ENCODE results near the gene ATG2B. TPM values are rescaled to one million over a fixed set of nuclear protein-coding genes. Genes with fewer than 3 reads are reported as not detected.

Gene ATG2B, protein sequence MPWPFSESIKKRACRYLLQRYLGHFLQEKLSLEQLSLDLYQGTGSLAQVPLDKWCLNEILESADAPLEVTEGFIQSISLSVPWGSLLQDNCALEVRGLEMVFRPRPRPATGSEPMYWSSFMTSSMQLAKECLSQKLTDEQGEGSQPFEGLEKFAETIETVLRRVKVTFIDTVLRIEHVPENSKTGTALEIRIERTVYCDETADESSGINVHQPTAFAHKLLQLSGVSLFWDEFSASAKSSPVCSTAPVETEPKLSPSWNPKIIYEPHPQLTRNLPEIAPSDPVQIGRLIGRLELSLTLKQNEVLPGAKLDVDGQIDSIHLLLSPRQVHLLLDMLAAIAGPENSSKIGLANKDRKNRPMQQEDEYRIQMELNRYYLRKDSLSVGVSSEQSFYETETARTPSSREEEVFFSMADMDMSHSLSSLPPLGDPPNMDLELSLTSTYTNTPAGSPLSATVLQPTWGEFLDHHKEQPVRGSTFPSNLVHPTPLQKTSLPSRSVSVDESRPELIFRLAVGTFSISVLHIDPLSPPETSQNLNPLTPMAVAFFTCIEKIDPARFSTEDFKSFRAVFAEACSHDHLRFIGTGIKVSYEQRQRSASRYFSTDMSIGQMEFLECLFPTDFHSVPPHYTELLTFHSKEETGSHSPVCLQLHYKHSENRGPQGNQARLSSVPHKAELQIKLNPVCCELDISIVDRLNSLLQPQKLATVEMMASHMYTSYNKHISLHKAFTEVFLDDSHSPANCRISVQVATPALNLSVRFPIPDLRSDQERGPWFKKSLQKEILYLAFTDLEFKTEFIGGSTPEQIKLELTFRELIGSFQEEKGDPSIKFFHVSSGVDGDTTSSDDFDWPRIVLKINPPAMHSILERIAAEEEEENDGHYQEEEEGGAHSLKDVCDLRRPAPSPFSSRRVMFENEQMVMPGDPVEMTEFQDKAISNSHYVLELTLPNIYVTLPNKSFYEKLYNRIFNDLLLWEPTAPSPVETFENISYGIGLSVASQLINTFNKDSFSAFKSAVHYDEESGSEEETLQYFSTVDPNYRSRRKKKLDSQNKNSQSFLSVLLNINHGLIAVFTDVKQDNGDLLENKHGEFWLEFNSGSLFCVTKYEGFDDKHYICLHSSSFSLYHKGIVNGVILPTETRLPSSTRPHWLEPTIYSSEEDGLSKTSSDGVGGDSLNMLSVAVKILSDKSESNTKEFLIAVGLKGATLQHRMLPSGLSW (N-terminal part only)
- polyA plus RNA-seq (2013, experiment 1 of 2) = 6.2 TPM
- polyA plus RNA-seq (2013, experiment 2 of 2) = 5.5 TPM

DNA sequence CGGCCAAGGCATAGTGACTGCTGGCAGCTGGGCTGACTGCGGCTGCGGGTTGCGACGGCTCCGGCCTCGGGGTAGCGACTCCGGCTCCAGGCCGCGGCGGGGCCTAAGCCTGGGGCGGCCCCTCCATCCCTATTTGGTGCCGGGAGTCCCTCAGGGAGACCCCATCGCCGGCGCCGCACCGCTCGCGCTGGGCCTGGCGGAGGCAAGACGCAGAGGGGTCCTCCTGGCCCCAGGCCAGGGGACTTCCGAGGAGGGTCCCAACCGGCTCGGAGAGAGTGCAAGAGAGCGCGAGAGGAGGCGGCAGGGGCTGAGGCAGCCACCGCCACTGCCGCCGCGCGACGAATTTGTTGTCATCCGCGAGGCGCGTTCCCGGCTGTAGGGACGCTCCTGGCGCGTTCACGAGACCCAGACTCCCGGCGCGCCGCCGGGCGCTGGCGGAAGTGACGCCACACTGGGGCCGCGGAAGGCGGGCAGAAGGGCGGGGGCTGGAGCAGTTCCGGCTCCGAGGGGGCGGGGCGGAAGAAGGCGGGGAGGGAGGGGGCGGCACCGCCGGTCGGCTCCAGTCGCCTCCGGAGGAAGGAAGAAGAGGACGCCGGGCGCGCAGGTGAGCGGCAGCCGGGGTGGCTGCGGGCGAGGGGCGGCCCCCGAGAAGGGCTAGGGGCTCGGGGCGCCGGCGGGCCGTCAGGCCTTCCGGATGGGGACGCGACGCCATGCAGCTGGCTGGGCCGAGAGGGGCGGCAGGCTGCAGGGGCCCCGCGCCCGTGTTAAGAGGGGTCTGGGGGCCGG, at the start of gene ATG2B, which contains the start of gene GSKIP:
Gene ATG2B (minus strand): TSS at position 377 of the 786 bp plus-strand sequence. CDS start 365 bp downstream, at position 12.
Gene GSKIP (plus strand): TSS at position 562 of the 786 bp plus-strand sequence. CDS start 18,722 bp downstream, outside the sequence.
- peak within 1 kb of the TSS; percentile 73 for H3K9ac ChIP-seq (ENCODE audit: low read depth, low read length)
- no peaks in the 10 kb centered on the region for H3K9me3 ChIP-seq (ENCODE audit: insufficient read depth, low read depth, low read length)
- no peaks in the 10 kb centered on the region for H3K36me3 ChIP-seq (ENCODE audit: insufficient read depth, low read length)
- peak within 1 kb of the TSS; percentile 62; the same call in 1 of the 2 replicates for H3K27ac ChIP-seq (ENCODE audit: low read depth, low read length)
- peak within 1 kb of the TSS; percentile 74 for H3K4me3 ChIP-seq (ENCODE audit: low read length)
- under 1% methylated on average over 92 of the region's 92 CpGs for WGBS
- peaks cover 13% of the 10 kb centered on the region; the same call in 1 of the 2 replicates for H3K4me1 ChIP-seq (ENCODE audit: insufficient read depth, low read length)
- H3K27me3 ChIP-seq (ENCODE audit: insufficient read depth, low read length) = no peaks in the 10 kb centered on the region

DNA sequence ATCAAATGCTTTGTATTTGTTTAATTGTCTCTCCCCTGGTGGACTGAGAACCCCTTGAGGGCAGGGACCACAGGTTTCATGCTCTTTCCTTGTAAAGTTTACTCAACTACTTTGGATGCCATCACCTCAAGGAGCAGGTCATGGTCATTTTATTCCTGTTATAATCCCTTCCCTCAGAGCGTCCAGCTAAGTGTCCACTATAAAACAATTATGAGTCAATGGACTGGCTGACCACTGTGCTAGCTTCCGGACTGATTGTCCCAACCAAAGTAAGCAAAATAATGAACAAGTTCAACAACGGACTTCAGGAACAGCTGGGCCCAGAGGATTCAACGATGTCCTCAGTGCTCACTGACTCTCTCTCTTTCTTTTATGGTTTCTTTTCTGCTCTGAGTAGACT, 47.0 kb upstream of the ATG2B start:
- H3K9ac ChIP-seq (ENCODE audit: low read depth, low read length) = no peak overlapping the region
- H3K27ac ChIP-seq (ENCODE audit: low read depth, low read length) = no peak overlapping the region
- no peaks in the 10 kb centered on the region for H3K27me3 ChIP-seq (ENCODE audit: insufficient read depth, low read length)
- WGBS = 93% methylated on average over 4 of the region's 4 CpGs
- H3K4me3 ChIP-seq (ENCODE audit: low read length) = no peak overlapping the region
- no peaks in the 10 kb centered on the region for H3K9me3 ChIP-seq (ENCODE audit: insufficient read depth, low read depth, low read length)
- H3K4me1 ChIP-seq (ENCODE audit: insufficient read depth, low read length) = no peaks in the 10 kb centered on the region
- no peaks in the 10 kb centered on the region for H3K36me3 ChIP-seq (ENCODE audit: insufficient read depth, low read length)

DNA sequence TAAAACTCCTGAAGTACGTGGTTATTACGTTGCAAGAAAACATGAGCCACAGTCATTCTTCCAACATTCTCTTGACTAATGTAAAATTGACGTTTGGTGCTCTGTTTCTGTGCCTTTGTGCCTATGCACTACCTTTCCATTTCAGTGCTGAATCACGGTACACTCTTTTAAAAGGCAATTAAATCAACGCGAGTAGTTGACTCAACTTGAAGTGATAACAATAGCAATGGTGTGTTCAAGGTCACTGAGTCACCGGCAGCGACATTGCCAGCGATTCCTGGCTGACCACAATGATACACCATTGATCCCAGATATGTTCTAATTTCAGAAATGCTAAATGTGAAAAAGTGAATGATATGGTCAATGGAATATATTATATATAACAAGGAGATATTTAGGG, 46.6 kb upstream of the ATG2B start:
- Histone ChIP-seq H3K4me3 (ENCODE audit: low read length) (no peak overlapping the region), H3K9me3 (ENCODE audit: insufficient read depth, low read depth, low read length) (no peaks in the 10 kb centered on the region), H3K9ac (ENCODE audit: low read depth, low read length) (no peak overlapping the region), H3K4me1 (ENCODE audit: insufficient read depth, low read length) (no peaks in the 10 kb centered on the region), H3K27me3 (ENCODE audit: insufficient read depth, low read length) (no peaks in the 10 kb centered on the region), H3K36me3 (ENCODE audit: insufficient read depth, low read length) (no peaks in the 10 kb centered on the region), H3K27ac (ENCODE audit: low read depth, low read length) (no peak overlapping the region)
- WGBS = 87% methylated on average over 9 of the region's 9 CpGs

DNA sequence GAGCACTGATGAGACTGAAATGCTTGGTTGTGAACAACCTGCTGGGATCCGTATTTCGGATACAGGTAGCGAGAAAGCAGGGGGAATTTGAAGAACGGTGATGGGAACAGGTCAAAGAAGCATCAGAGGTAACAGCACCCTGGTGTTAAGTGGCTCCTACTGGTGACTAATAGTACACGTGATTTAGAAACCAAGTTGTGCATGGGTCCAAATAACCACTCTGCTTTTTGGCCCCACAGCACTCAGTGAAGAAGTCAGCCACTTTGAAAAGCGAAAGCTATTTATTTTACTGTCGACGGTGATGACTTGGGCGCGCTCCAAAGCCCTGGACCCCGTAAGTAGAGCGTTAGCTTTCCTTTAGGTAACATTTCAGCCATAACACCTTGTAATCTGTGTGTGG, 45.5 kb upstream of the ATG2B start:
- H3K4me1 ChIP-seq (ENCODE audit: insufficient read depth, low read length) = no peaks in the 10 kb centered on the region
- no peak overlapping the region for H3K4me3 ChIP-seq (ENCODE audit: low read length)
- WGBS = 93% methylated on average over 12 of the region's 12 CpGs
- no peak overlapping the region for H3K9ac ChIP-seq (ENCODE audit: low read depth, low read length)
- H3K27ac ChIP-seq (ENCODE audit: low read depth, low read length) = no peak overlapping the region
- no peaks in the 10 kb centered on the region for H3K9me3 ChIP-seq (ENCODE audit: insufficient read depth, low read depth, low read length)
- no peaks in the 10 kb centered on the region for H3K27me3 ChIP-seq (ENCODE audit: insufficient read depth, low read length)
- H3K36me3 ChIP-seq (ENCODE audit: insufficient read depth, low read length) = no peaks in the 10 kb centered on the region

DNA sequence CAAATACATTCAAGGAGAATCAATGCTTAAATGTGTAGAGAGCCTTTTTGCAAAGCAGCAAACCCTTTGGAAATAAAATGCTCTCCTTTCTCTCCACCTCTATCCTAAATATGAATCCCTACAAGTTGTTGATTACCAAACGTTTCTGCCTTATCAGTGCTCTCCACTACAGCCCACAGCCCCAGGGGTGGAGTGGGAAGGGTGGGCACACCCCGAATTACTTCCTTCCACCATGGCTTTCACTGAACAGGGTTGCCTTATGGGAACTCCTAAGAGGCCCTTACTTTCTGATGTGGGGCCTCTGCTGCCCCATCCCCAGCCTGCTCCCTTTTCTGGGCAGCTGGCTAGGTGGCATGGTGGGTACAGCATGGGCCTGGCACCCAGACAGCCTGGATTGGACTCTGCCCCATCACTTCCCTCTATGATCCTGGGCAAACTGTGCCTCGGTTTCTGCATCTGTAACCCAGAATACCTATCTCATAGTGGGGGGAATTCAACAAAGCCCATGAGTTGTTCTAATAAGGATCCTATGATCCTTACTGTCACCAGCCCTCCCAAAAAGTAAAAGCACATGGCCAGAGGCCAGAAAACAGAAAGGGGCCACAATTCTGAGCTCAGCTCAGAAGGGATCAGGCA, 44.9 kb upstream of the ATG2B start:
- Histone ChIP-seq H3K4me1 (ENCODE audit: insufficient read depth, low read length) (no peaks in the 10 kb centered on the region), H3K9ac (ENCODE audit: low read depth, low read length) (no peak overlapping the region), H3K9me3 (ENCODE audit: insufficient read depth, low read depth, low read length) (no peaks in the 10 kb centered on the region), H3K27ac (ENCODE audit: low read depth, low read length) (no peak overlapping the region), H3K36me3 (ENCODE audit: insufficient read depth, low read length) (no peaks in the 10 kb centered on the region), H3K4me3 (ENCODE audit: low read length) (no peak overlapping the region), H3K27me3 (ENCODE audit: insufficient read depth, low read length) (no peaks in the 10 kb centered on the region)
- 86% methylated on average over 2 of the region's 3 CpGs for WGBS

DNA sequence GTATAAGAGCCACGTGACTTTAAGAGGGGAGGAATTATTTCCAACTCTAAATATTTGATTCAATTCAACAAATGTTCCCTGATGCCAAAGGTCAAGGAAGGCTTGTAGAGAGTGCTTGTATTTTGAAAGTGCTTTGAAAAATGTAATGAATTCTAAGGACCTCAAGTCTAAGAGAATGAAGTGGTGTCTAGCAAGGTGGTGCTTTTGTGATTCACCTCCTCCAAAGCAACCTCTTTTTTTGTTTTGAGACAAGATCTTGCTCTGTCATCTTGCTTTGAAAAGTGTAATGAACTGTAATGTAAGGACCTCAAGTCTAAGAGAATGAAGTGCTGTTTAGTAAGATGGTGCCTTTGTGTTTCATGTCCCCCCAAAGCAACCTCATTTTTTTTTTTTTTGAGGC, 42.5 kb upstream of the ATG2B start:
- Histone ChIP-seq H3K27ac (ENCODE audit: low read depth, low read length) (no peak overlapping the region), H3K4me3 (ENCODE audit: low read length) (no peak overlapping the region), H3K36me3 (ENCODE audit: insufficient read depth, low read length) (no peaks in the 10 kb centered on the region), H3K4me1 (ENCODE audit: insufficient read depth, low read length) (no peaks in the 10 kb centered on the region), H3K27me3 (ENCODE audit: insufficient read depth, low read length) (no peaks in the 10 kb centered on the region), H3K9me3 (ENCODE audit: insufficient read depth, low read depth, low read length) (no peaks in the 10 kb centered on the region), H3K9ac (ENCODE audit: low read depth, low read length) (no peak overlapping the region)
- WGBS = no CpG with 5 or more reads among the region's 1 CpG

DNA sequence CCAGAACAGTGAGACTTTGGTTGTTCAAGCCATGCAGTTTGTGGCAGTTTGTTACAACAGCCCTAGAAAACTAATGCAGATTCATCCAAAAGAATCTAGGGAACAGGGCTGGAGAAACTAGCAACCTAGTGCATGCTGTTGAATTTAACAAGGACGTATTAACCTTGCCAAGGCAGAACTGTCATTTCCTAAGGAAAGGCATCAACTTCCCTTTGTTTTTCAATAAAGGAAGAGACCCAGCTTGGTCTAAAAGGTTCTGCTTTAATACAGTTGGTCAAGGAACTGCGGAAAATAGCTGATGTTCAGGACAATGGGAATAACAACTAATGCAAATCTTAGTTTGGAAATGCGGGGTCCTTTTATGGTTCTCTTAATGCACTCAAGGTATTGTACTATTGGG, 40.3 kb upstream of the ATG2B start:
- Histone ChIP-seq H3K9ac (ENCODE audit: low read depth, low read length) (no peak overlapping the region), H3K9me3 (ENCODE audit: insufficient read depth, low read depth, low read length) (no peaks in the 10 kb centered on the region), H3K36me3 (ENCODE audit: insufficient read depth, low read length) (no peaks in the 10 kb centered on the region), H3K27ac (ENCODE audit: low read depth, low read length) (no peak overlapping the region), H3K27me3 (ENCODE audit: insufficient read depth, low read length) (no peaks in the 10 kb centered on the region), H3K4me1 (ENCODE audit: insufficient read depth, low read length) (no peaks in the 10 kb centered on the region), H3K4me3 (ENCODE audit: low read length) (no peak overlapping the region)
- 91% methylated on average over 3 of the region's 3 CpGs for WGBS

DNA sequence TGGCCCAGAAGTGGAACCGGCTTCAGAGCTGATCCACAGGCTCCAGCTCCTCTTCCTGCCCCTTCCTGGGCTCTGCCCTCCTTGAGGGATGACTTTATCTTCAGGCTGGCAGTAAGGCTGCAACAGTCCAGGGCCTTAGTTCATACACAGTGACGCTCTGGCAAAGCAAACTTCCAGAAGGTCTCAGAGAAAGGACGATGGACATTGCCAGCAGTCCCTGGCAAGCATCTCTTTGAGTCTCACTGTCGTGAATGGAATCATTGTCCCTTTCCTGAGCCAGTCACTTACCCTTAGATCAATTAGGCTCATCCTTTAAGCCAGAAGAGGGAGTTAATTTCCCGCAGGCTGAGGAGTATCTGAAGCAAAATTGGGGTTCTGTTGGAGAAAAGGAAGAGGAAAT, 37.4 kb upstream of the ATG2B start:
- no peak overlapping the region for H3K27ac ChIP-seq (ENCODE audit: low read depth, low read length)
- H3K27me3 ChIP-seq (ENCODE audit: insufficient read depth, low read length) = no peaks in the 10 kb centered on the region
- no peak overlapping the region for H3K4me3 ChIP-seq (ENCODE audit: low read length)
- no peak overlapping the region for H3K9ac ChIP-seq (ENCODE audit: low read depth, low read length)
- H3K36me3 ChIP-seq (ENCODE audit: insufficient read depth, low read length) = no peaks in the 10 kb centered on the region
- H3K4me1 ChIP-seq (ENCODE audit: insufficient read depth, low read length) = no peaks in the 10 kb centered on the region
- WGBS = 90% methylated on average over 5 of the region's 5 CpGs
- no peaks in the 10 kb centered on the region for H3K9me3 ChIP-seq (ENCODE audit: insufficient read depth, low read depth, low read length)

DNA sequence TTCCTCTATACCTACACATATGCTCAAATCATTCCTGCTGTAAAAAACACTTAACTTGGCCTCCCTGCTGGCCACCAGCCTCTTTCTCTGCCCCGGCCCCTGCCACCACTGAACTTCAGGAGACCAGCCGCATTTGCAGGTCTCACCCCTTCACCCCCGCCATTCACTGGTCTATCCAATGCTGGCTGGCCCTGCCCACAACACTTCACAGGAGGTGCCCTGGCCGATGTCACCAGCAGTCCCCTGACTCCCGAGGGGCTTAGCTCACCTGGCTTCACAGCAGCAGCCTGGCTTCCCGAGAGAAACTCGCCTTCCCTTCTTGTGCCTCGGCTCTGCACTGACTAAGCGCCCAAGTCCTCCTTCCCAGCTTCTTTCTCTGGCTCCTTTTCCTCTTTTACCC, 36.3 kb upstream of the ATG2B start:
- no peaks in the 10 kb centered on the region for H3K27me3 ChIP-seq (ENCODE audit: insufficient read depth, low read length)
- no peak overlapping the region for H3K9ac ChIP-seq (ENCODE audit: low read depth, low read length)
- no peaks in the 10 kb centered on the region for H3K4me1 ChIP-seq (ENCODE audit: insufficient read depth, low read length)
- no peak overlapping the region for H3K27ac ChIP-seq (ENCODE audit: low read depth, low read length)
- H3K9me3 ChIP-seq (ENCODE audit: insufficient read depth, low read depth, low read length) = no peaks in the 10 kb centered on the region
- no peak overlapping the region for H3K4me3 ChIP-seq (ENCODE audit: low read length)
- no peaks in the 10 kb centered on the region for H3K36me3 ChIP-seq (ENCODE audit: insufficient read depth, low read length)
- WGBS = 85% methylated on average over 9 of the region's 9 CpGs

DNA sequence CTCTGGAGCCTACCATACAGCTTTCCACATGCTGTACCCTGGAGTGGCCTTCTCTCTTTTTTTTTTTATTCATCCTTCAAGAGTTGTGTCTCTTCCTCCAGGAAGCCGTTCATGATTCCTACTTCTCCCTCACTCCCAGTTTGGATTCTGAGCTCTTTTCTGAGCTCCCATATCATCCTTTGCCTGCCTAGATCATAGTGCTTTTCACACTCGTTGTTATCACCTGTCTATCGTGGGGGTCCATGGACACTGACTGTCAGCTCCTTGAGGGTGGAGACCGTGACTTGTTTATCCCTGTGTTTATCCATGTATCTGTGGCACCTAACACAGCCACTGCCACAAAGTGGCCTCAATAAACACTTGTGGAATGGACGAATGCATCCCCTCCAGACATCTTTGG, 35.8 kb upstream of the ATG2B start:
- Histone ChIP-seq H3K4me1 (ENCODE audit: insufficient read depth, low read length) (no peaks in the 10 kb centered on the region), H3K9me3 (ENCODE audit: insufficient read depth, low read depth, low read length) (no peaks in the 10 kb centered on the region), H3K9ac (ENCODE audit: low read depth, low read length) (no peak overlapping the region), H3K27ac (ENCODE audit: low read depth, low read length) (no peak overlapping the region), H3K4me3 (ENCODE audit: low read length) (no peak overlapping the region), H3K27me3 (ENCODE audit: insufficient read depth, low read length) (no peaks in the 10 kb centered on the region), H3K36me3 (ENCODE audit: insufficient read depth, low read length) (no peaks in the 10 kb centered on the region)
- 93% methylated on average over 5 of the region's 5 CpGs for WGBS
